ENCODE measurements around the gene HPGD.

HPGD gene

DNA sequence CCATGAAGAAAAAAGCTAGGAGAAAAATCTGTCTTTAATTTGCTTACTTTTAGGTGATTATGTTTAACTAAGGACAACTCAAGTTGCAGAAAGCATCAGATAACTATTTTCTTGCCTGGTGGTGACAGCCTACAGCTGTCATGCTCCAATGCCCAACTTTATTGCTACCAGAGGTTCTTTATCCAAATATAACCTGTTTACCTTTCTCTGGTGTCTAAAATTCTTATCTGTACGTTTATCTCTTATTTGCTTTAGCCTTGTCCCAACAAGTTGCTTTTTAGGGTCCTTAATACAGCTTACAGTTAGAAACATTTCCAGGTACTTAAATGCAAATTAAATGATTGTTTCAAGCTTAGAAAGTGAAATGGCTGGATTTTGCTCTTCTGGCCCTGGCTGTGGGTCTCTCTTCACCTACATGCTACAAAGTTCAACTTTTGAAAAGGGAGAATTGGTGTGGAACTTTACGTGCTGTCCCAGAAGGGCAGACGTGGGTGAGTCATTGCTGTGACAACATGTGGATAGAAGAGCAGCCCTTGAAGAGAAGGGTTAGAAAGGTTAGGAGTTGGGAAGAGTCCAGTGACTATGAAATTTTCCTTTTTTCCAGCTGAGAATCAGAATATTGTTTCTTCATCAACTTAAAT is 60.7 kb downstream of the HPGD start:
- no peak overlapping the region for H3K4me3 ChIP-seq (replicated peaks; ENCODE audit: low read depth, low read length)
- TF ChIP-seq, protein P1, sequence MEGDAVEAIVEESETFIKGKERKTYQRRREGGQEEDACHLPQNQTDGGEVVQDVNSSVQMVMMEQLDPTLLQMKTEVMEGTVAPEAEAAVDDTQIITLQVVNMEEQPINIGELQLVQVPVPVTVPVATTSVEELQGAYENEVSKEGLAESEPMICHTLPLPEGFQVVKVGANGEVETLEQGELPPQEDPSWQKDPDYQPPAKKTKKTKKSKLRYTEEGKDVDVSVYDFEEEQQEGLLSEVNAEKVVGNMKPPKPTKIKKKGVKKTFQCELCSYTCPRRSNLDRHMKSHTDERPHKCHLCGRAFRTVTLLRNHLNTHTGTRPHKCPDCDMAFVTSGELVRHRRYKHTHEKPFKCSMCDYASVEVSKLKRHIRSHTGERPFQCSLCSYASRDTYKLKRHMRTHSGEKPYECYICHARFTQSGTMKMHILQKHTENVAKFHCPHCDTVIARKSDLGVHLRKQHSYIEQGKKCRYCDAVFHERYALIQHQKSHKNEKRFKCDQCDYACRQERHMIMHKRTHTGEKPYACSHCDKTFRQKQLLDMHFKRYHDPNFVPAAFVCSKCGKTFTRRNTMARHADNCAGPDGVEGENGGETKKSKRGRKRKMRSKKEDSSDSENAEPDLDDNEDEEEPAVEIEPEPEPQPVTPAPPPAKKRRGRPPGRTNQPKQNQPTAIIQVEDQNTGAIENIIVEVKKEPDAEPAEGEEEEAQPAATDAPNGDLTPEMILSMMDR (IDR thresholded peaks at IDR 0.05; ENCODE audit: low read length, missing control alignments), result no peak
- peak; percentile 17 for DNase-seq (ENCODE audit: low read depth)

DNA sequence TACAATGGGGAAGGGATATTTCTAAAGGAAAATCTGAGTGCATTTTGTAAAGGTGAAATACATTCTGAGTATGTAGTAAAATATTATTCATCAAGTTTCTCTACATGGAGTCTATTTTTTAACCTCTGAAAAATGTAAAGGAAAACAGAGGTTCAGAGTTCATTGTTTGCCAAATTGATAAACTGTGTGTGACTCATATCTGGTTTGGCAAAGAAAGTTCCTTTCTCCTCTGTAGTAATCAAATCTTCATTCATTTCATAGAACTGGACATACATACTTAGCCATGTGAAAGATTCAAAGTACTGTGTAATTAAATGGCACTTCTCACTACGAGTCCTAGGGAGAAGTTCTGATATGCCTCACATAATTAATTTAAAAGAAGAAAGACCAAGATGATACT is 61.6 kb downstream of the HPGD start:
- H3K4me3 ChIP-seq (replicated peaks; ENCODE audit: low read depth, low read length), result no peak overlapping the region
- TF ChIP-seq, protein P1 (IDR thresholded peaks at IDR 0.05; ENCODE audit: low read length, missing control alignments), result no peak
- peak; percentile 44 for DNase-seq (ENCODE audit: low read depth)

DNA sequence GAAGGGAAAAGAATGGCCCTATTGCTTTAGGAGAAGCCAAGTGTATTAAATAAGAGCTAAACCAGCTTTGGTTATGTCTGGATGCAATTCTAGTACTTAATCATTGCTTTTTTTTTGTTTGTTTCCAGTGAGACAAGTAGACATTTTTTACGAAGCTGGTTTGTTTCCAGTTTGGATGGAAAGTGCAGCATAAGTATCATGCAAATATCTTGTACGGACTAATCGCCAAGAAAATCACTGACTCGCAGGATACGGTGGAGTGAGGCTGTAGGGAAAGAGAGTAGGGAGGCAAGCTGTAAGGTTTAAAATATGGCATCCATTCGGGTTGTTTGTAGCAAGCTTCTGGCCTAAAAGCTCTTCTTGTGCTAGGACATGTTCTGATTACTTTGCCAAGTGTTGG is 64.8 kb downstream of the HPGD start:
- no peak for DNase-seq (ENCODE audit: low read depth)
- no peak overlapping the region for H3K4me3 ChIP-seq (replicated peaks; ENCODE audit: low read depth, low read length)
- TF ChIP-seq, protein P1 (IDR thresholded peaks at IDR 0.05; ENCODE audit: low read length, missing control alignments), result no peak

DNA sequence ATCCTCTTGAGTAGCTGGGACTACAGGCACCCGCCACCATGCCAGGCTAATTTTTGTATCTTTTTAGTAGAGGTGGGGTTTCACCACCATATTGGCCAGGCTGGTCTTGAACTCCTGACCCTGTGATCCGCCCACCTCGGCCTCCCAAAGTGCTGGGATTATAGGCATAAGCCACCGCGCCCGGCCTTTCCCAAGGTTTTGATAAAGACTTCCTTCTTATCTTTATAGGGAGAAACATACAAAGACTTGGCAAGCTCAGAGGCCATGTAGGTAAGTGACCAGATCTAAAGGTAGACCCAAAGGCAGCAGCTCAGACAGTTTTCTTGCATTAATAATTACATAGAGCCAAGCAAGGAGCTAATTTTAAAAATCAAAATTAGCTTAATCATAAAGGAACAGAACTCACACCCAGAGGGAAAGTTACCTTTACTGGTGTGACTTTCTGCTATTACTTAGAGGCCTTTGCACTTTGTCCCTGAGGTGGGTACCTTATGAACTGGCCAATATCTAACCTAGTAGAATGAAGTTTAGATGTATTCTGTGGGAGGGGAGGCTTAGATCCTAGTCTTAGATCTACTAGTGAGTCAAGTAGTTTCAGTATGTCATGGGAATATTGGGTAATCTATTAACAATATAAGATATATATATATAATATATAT is 67.3 kb downstream of the HPGD start:
- no peak overlapping the region for H3K4me3 ChIP-seq (replicated peaks; ENCODE audit: low read depth, low read length)
- DNase-seq (ENCODE audit: low read depth), result no peak
- TF ChIP-seq, protein P1 (IDR thresholded peaks at IDR 0.05; ENCODE audit: low read length, missing control alignments), result no peak

DNA sequence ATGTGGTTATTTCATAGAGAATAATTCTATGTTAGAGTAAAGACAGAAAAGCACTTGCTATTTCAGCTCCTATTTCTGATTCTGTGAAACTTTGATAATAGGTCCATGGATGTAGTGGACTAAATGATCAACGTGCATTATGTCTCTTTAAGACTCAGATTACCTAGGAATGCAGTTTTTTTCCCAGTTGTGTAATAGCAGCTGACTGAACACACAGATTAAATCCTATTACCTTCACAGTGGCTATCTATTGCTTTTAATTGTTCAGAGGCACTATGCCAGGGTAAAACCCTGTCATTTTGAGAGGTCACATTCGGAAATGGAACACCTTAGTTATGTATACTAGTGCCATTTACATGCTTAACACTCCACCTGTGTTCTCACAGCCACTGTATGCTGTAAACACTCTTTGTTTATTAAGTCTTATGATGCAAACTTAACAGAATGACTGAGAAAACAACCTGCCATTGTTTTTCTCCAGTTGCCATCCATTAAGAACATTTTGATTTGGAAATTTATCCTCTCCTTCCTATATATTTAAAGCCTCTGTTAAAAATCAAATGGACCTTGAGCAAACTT is 70.5 kb downstream of the HPGD start:
- DNase-seq (ENCODE audit: low read depth), result no peak
- no peak overlapping the region for H3K4me3 ChIP-seq (replicated peaks; ENCODE audit: low read depth, low read length)
- TF ChIP-seq, protein P1 (IDR thresholded peaks at IDR 0.05; ENCODE audit: low read length, missing control alignments), result no peak

DNA sequence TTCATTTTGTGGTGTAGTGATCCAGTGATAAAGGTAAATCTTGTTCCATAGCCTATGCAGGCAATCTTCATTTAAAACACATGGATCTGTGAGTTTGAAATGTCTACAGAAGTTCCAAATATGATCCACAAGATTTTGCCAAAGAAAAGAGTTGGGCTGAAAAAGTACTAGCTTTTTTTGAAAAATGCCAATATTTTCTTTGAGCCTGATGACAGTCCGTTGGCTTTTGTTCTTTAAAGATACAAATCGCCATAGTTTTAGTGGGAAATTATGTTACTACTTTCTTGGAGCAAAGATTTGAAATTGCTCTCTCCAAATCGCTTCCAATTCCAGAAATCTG is 71.5 kb downstream of the HPGD start:
- H3K4me3 ChIP-seq (replicated peaks; ENCODE audit: low read depth, low read length), result no peak overlapping the region
- TF ChIP-seq, protein P1 (IDR thresholded peaks at IDR 0.05; ENCODE audit: low read length, missing control alignments), result no peak
- no peak for DNase-seq (ENCODE audit: low read depth)

Data from fibroblast of pulmonary artery (primary cell).